Erythroblast (primary cell): ENCODE measurements around the gene SLITRK3.

Source experiments
- GATA1 ChIP-seq: IDR thresholded peaks from 2 replicates; pipeline ENCODE4 v1.6.1; 2011; ENCODE audit warnings: low read depth, mild to moderate bottlenecking, control low read depth, low read length, moderate library complexity
- POLR2A ChIP-seq: IDR thresholded peaks from 2 replicates; pipeline ENCODE4 v1.6.1; 2011; ENCODE audit warnings: mild to moderate bottlenecking, low read length

- TF ChIP-seq POLR2A (no peak), GATA1 (no peak)
These were observed 1.3 kb upstream of the SLITRK3 start for GRCh38 chr3:165197481-165197800.
